CD4-positive, alpha-beta memory T cell (primary cell): ENCODE measurements around the gene NEGR1. TPM values are rescaled to one million over a fixed set of nuclear protein-coding genes. Genes with fewer than 3 reads are reported as not detected.

Experiments used
- CTCF ChIA-PET: fragments of 350-600 bp; sonication (Branson Sonifier 250); formaldehyde crosslinking; loops from one replicate; lab custom pipeline; 2021; ENCODE audit warnings: inconsistent platforms; ENCODE audit not compliant: partially characterized antibody; lab: Charles Lee
- POLR2A ChIA-PET: fragments of 350-600 bp; sonication (Branson Sonifier 250); formaldehyde crosslinking; loops from one replicate; lab custom pipeline; 2021; ENCODE audit not compliant: partially characterized antibody; lab: Charles Lee
- DNase-seq, 5 donors: peaks; one replicate each; pipeline versions ENCODE4 v3.0.0 to v3.0.0-alpha.2; 2020 to 2022; ENCODE audit warnings: mixed read lengths in 1 of 5
- H3K27ac ChIP-seq: one replicate; pipeline ENCODE4 v1.7.0; 2013; ENCODE audit warnings: low read depth, low read length
- H3K27me3 ChIP-seq: 2 replicates; pipeline ENCODE4 v1.7.0; 2013; ENCODE audit warnings: mild to moderate bottlenecking, low read length, moderate library complexity; ENCODE audit not compliant: insufficient read depth
- H3K36me3 ChIP-seq: 2 replicates; pipeline ENCODE4 v1.7.0; 2013; ENCODE audit warnings: mild to moderate bottlenecking, low read length, moderate library complexity; ENCODE audit not compliant: insufficient read depth
- H3K4me1 ChIP-seq: 2 replicates; pipeline ENCODE4 v1.7.0; 2013; ENCODE audit warnings: mild to moderate bottlenecking, low read length, moderate library complexity; ENCODE audit not compliant: insufficient read depth
- H3K4me3 ChIP-seq, 2 donors: one replicate each; pipeline ENCODE4 v1.7.0; 2013; ENCODE audit warnings: low read length in 2 of 2, mild to moderate bottlenecking in 1 of 2
- H3K9me3 ChIP-seq, 2 donors: one replicate each; pipeline ENCODE4 v1.7.0; 2013; ENCODE audit warnings: low read length in 2 of 2, control low read depth in 1 of 2; ENCODE audit not compliant: control insufficient read depth in 1 of 2
- H3K27ac Mint-ChIP-seq, 7 donors: one replicate each; pipeline ENCODE4 v1.8.0; 2020 to 2021; ENCODE audit warnings: mixed read lengths in 7 of 7, mild to moderate bottlenecking in 6 of 7, inconsistent platforms in 3 of 7, moderate library complexity in 3 of 7
- H3K27me3 Mint-ChIP-seq, 2 donors: one replicate each; pipeline ENCODE4 v1.8.0; 2020 to 2021; ENCODE audit warnings: mixed read lengths in 2 of 2
- H3K36me3 Mint-ChIP-seq, 2 donors: one replicate each; pipeline ENCODE4 v1.8.0; 2020 to 2021; ENCODE audit warnings: mixed read lengths in 2 of 2, inconsistent platforms in 1 of 2, mild to moderate bottlenecking in 1 of 2
- H3K4me1 Mint-ChIP-seq, 4 donors: one replicate each; pipeline ENCODE4 v1.8.0; 2020 to 2021; ENCODE audit warnings: mixed read lengths in 4 of 4, mild to moderate bottlenecking in 1 of 4
- H3K4me3 Mint-ChIP-seq, 8 donors: one replicate each; pipeline ENCODE4 v1.8.0; 2020 to 2021; ENCODE audit warnings: mixed read lengths in 8 of 8, mild to moderate bottlenecking in 7 of 8, moderate library complexity in 6 of 8, inconsistent platforms in 3 of 8
- H3K9me3 Mint-ChIP-seq, 8 donors: one replicate each; pipeline ENCODE4 v1.8.0; 2020 to 2021; ENCODE audit warnings: mixed read lengths in 8 of 8, mild to moderate bottlenecking in 5 of 8, inconsistent platforms in 3 of 8, moderate library complexity in 1 of 8
- intact Hi-C: fragments of 100-400 bp; cut with micrococcal nuclease; formaldehyde crosslinking; loops from one replicate; pipeline ENCODE4 v1.15.1; 2023
- polyA plus RNA-seq, 2 donors: library from polyadenylated mRNA; unstranded; fragments of 300-500 nt; fragmentation: Illumina TruSeq; gene quantifications; one replicate each; pipeline ENCODE4 v1.2.3, GENCODE V29; 2021
- total RNA-seq, 2 experiments: library from RNA; stranded (reverse); gene quantifications; one replicate each; pipeline ENCODE4 v1.2.3, GENCODE V29; 2021

NEGR1 gene
- total and polyA plus RNA-seq, 4 experiments from 2014 or later: not detected

DNA sequence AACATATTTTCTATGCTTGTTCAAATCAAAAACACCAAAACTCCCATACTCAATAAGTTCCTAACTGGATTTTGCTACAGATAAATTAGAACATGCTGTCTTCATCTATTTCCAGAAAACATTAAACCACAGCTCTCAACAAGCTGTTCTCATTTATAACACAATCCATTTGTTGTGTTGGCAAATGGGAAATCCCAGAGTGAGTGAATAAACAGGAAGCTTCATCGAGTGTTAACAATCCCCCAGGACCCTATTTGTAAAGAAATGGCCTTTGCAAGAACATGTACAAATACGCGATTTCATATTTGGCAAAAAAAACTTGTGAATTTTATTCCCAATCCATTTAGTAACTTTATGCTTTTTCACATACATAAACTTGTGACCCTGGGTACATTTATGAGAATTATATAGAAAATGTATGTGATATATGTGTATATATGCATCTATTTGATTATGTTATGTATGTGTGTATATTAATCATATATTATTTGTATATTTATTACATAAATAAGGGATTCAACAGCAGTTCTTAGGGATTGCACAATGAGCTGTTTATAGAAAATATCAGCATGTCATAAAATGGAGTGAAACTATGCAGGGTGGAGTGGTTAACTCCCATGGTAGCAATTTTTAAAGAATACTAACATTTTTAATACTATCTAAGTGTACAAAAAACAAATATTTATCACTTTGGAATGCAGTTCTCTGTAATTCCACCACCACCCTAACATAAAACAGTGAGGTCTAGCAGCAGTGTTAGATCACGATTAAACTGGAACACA lies 160.0 kb downstream of the NEGR1 start:
- Mint-ChIP-seq H3K4me3 (no peak overlapping the region), H3K36me3 (no peaks in the 10 kb centered on the region), H3K4me1 (no peaks in the 10 kb centered on the region), H3K9me3 (peaks cover 0 to 5% (median 0%) of the 10 kb centered on the region in 8 donors), H3K27ac (no peak overlapping the region), H3K27me3 (no peaks in the 10 kb centered on the region)
- intact Hi-C loops: no loop called here
- no peaks in the 10 kb centered on the region for H3K4me1 ChIP-seq
- DNase-seq: no peak
- no peaks in the 10 kb centered on the region for H3K27me3 ChIP-seq
- H3K27ac ChIP-seq: no peak overlapping the region
- no peaks in the 10 kb centered on the region for H3K9me3 ChIP-seq
- ChIA-PET CTCF (no interaction called here), POLR2A (no interaction called here)
- H3K36me3 ChIP-seq: no peaks in the 10 kb centered on the region
- H3K4me3 ChIP-seq: no peak overlapping the region

DNA sequence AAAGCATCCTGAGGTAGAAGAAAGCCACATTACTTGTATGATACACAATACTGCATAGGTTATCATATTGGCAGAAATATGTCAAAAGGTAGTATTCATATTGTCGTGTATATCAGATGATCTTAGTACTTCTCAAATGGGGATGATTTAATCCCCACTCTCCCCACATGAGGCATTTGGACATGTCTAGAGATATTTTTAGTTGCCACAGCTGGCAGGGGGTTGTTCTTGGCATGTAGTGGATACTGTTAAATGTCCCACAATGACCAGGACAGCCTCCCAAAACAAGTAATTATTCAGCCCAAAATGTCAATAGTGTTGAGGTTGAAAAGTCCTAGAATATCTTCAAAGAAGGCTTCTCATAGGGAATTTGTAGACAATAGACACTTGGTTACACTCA lies 162.8 kb downstream of the NEGR1 start:
- Mint-ChIP-seq H3K36me3 (no peaks in the 10 kb centered on the region), H3K27me3 (no peaks in the 10 kb centered on the region), H3K4me1 (no peaks in the 10 kb centered on the region), H3K9me3 (peaks cover 0 to 1% (median 0%) of the 10 kb centered on the region in 8 donors), H3K4me3 (no peak overlapping the region), H3K27ac (no peak overlapping the region)
- Histone ChIP-seq H3K36me3 (no peaks in the 10 kb centered on the region), H3K9me3 (no peaks in the 10 kb centered on the region), H3K4me3 (no peak overlapping the region), H3K4me1 (no peaks in the 10 kb centered on the region), H3K27me3 (no peaks in the 10 kb centered on the region), H3K27ac (no peak overlapping the region)
- ChIA-PET CTCF (no interaction called here), POLR2A (no interaction called here)
- DNase-seq: no peak
- intact Hi-C loops: no loop called here

DNA sequence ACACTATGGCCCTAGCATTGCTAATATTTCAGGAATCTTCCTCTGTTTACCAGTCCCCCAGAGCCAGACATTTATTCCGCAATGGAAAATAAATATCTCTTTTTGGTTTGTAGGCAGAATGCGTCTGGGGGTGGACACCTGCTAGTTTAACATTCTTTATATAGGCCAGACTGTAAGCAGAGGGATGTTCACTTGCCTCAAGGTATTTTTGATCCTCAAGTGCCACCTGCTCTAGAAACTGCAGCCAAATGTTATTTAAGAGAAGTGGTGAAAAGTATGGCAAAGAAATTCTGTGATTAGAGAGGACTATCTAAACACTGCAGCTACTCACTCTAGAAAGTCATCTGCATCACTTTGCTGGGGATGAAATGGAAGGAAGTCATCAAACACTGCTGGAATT lies 164.7 kb downstream of the NEGR1 start:
- no peaks in the 10 kb centered on the region for H3K9me3 ChIP-seq
- H3K4me1 Mint-ChIP-seq: no peaks in the 10 kb centered on the region
- peaks cover 0 to 4% (median 0%) of the 10 kb centered on the region in 8 donors for H3K9me3 Mint-ChIP-seq
- no peaks in the 10 kb centered on the region for H3K27me3 Mint-ChIP-seq
- H3K4me1 ChIP-seq: no peaks in the 10 kb centered on the region
- DNase-seq: no peak
- H3K27me3 ChIP-seq: no peaks in the 10 kb centered on the region
- H3K36me3 ChIP-seq: no peaks in the 10 kb centered on the region
- H3K36me3 Mint-ChIP-seq: no peaks in the 10 kb centered on the region
- intact Hi-C loops: no loop called here
- no peak overlapping the region for H3K4me3 Mint-ChIP-seq
- no peak overlapping the region for H3K27ac Mint-ChIP-seq
- H3K4me3 ChIP-seq: no peak overlapping the region
- no peak overlapping the region for H3K27ac ChIP-seq
- ChIA-PET CTCF (no interaction called here), POLR2A (no interaction called here)

DNA sequence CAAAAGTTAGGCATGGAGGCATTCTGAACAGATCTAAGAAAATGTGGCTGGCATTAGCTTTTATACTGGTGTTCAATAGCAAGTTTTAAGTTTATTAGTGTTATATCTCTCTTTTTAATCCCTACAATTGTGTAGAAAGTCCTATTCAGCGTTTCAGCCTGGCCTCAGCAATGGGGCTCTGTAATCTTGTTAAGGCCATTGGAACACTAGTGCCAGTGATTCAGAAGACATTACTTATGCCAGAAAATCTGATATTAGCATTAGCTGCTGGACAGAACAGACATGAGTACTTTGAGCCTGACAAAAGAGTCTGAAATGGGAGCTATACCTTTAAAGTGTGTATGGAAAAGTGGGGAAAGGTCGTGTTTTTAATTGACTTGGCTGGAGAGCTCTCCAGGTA lies 167.0 kb downstream of the NEGR1 start:
- H3K27me3 Mint-ChIP-seq: no peaks in the 10 kb centered on the region
- no peaks in the 10 kb centered on the region for H3K4me1 Mint-ChIP-seq
- POLR2A ChIA-PET: no interaction called here
- no peak for DNase-seq
- intact Hi-C loops: no loop called here
- Histone ChIP-seq H3K4me3 (no peak overlapping the region), H3K9me3 (no peaks in the 10 kb centered on the region), H3K36me3 (no peaks in the 10 kb centered on the region), H3K4me1 (no peaks in the 10 kb centered on the region), H3K27ac (no peak overlapping the region), H3K27me3 (no peaks in the 10 kb centered on the region)
- H3K9me3 Mint-ChIP-seq: peaks cover 0 to 6% (median under 1%) of the 10 kb centered on the region in 8 donors
- H3K4me3 Mint-ChIP-seq: no peak overlapping the region
- no peaks in the 10 kb centered on the region for H3K36me3 Mint-ChIP-seq
- H3K27ac Mint-ChIP-seq: no peak overlapping the region
- CTCF ChIA-PET: no interaction called here

DNA sequence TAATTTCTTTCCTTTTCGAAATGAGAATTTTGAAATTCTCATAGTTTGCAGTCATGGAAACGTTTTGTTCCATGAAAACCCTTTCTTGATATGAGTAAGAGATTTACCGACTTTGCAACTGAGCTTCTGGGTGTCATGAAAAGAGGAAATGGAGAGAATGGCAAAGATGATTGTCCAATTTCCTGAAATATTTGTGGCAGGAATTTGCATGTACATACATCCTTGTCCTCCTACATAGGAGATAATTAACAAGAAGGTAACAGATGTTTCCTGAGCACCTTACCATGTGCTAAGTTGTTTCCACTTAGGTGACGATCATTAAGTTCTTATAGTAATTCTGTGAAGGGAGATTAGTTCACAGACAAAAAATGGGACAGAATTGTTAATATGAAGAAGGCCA lies 170.7 kb downstream of the NEGR1 start:
- Mint-ChIP-seq H3K27me3 (no peaks in the 10 kb centered on the region), H3K9me3 (peaks cover 0 to 6% (median under 1%) of the 10 kb centered on the region in 8 donors), H3K4me3 (no peak overlapping the region), H3K36me3 (no peaks in the 10 kb centered on the region), H3K27ac (no peak overlapping the region), H3K4me1 (no peaks in the 10 kb centered on the region)
- Histone ChIP-seq H3K36me3 (no peaks in the 10 kb centered on the region), H3K9me3 (no peaks in the 10 kb centered on the region), H3K27ac (no peak overlapping the region), H3K4me1 (no peaks in the 10 kb centered on the region), H3K27me3 (no peaks in the 10 kb centered on the region), H3K4me3 (no peak overlapping the region)
- DNase-seq: no peak
- intact Hi-C loops: no loop called here
- ChIA-PET POLR2A (no interaction called here), CTCF (no interaction called here)

DNA sequence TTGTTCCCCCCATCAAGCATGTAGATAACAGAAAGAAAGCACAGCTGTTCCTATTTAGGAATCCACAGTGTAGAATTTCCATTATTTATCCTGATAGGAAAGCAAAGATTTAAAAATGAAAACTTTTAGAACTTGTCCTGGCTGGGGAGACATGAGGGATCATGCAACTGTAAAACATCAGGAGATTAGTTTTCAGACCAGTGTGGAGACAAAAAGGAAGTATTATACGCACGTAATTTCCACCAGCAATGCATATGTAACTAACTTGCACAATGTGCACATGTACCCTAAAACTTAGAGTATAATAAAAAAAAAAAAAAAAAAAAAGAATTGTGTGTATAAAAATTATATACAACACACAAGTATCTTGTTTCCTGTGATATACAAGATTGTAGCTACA lies 172.4 kb downstream of the NEGR1 start:
- no peaks in the 10 kb centered on the region for H3K36me3 ChIP-seq
- no peak overlapping the region for H3K27ac ChIP-seq
- no peak overlapping the region for H3K4me3 Mint-ChIP-seq
- CTCF ChIA-PET: no interaction called here
- no peak for DNase-seq
- intact Hi-C loops: no loop called here
- no peaks in the 10 kb centered on the region for H3K4me1 Mint-ChIP-seq
- H3K4me1 ChIP-seq: no peaks in the 10 kb centered on the region
- H3K9me3 ChIP-seq: no peaks in the 10 kb centered on the region
- no peaks in the 10 kb centered on the region for H3K27me3 Mint-ChIP-seq
- H3K4me3 ChIP-seq: no peak overlapping the region
- no peaks in the 10 kb centered on the region for H3K27me3 ChIP-seq
- peaks cover 0 to 11% (median 0%) of the 10 kb centered on the region in 8 donors for H3K9me3 Mint-ChIP-seq
- POLR2A ChIA-PET: no interaction called here
- no peak overlapping the region for H3K27ac Mint-ChIP-seq
- H3K36me3 Mint-ChIP-seq: no peaks in the 10 kb centered on the region

DNA sequence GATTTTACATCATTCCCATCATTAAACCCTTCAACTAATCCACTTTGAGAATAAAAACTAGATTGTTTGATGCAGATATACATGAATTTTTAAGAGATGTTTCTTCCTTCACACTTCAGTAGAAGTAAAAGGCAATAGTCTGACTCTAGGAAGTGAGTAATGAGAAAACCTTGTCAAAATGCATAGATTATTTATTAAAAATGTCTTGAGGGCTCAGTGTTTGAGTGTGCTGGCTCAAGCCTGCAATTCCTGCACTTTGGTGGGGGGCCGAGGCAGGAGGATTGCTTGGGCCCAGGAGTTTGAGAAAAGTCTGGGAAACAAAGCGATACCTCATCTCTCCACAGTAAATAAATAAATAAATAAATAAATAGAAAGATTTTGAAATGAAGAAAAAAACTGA lies 177.1 kb downstream of the NEGR1 start:
- ChIA-PET CTCF (no interaction called here), POLR2A (no interaction called here)
- Mint-ChIP-seq H3K36me3 (no peaks in the 10 kb centered on the region), H3K4me1 (no peaks in the 10 kb centered on the region), H3K27me3 (no peaks in the 10 kb centered on the region), H3K27ac (no peak overlapping the region), H3K9me3 (peaks cover 0 to 5% (median 0%) of the 10 kb centered on the region in 8 donors), H3K4me3 (no peak overlapping the region)
- H3K4me1 ChIP-seq: no peaks in the 10 kb centered on the region
- no peak overlapping the region for H3K4me3 ChIP-seq
- H3K36me3 ChIP-seq: no peaks in the 10 kb centered on the region
- no peaks in the 10 kb centered on the region for H3K9me3 ChIP-seq
- H3K27me3 ChIP-seq: no peaks in the 10 kb centered on the region
- no peak for DNase-seq
- no peak overlapping the region for H3K27ac ChIP-seq
- intact Hi-C loops: no loop called here
